Coronary artery (tissue), 2 donors: ENCODE results near the gene TTPAL.

Source experiments
- DNase-seq: peaks from one replicate; pipeline ENCODE4 v3.0.0-alpha.2; 2017; ENCODE audit warnings: low spot score
- H3K27ac ChIP-seq, 2 donors: fragments of 200-600 bp; sonication (generic); one replicate each; pipeline ENCODE4 v1.5.1; 2016 to 2019
- H3K4me3 ChIP-seq: fragments of 200-600 bp; sonication (generic); 2 replicates; pipeline ENCODE4 v1.5.1; 2016; ENCODE audit warnings: mild to moderate bottlenecking, moderate library complexity
- TF ChIP-seq, protein P1 (sequence below): fragments of 200-600 bp; sonication (generic); IDR thresholded peaks from one replicate; pipeline ENCODE4 v1.5.1; 2019; ENCODE audit warnings: antibody characterized with exemption

TTPAL gene

GRCh38 chr20:44435630-44436335 lies 39.9 kb upstream of the TTPAL start:
- TF ChIP-seq, protein P1, sequence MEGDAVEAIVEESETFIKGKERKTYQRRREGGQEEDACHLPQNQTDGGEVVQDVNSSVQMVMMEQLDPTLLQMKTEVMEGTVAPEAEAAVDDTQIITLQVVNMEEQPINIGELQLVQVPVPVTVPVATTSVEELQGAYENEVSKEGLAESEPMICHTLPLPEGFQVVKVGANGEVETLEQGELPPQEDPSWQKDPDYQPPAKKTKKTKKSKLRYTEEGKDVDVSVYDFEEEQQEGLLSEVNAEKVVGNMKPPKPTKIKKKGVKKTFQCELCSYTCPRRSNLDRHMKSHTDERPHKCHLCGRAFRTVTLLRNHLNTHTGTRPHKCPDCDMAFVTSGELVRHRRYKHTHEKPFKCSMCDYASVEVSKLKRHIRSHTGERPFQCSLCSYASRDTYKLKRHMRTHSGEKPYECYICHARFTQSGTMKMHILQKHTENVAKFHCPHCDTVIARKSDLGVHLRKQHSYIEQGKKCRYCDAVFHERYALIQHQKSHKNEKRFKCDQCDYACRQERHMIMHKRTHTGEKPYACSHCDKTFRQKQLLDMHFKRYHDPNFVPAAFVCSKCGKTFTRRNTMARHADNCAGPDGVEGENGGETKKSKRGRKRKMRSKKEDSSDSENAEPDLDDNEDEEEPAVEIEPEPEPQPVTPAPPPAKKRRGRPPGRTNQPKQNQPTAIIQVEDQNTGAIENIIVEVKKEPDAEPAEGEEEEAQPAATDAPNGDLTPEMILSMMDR = no peak
- H3K4me3 ChIP-seq = no peak overlapping the region
- no peak for DNase-seq
- H3K27ac ChIP-seq = no peak overlapping the region

- Histone ChIP-seq H3K27ac (no peak overlapping the region), H3K4me3 (no peak overlapping the region)
- TF ChIP-seq, protein P1 = no peak
- DNase-seq = no peak
Measured at GRCh38 chr20:44436393-44436792, 39.3 kb upstream of the TTPAL start.

DNA sequence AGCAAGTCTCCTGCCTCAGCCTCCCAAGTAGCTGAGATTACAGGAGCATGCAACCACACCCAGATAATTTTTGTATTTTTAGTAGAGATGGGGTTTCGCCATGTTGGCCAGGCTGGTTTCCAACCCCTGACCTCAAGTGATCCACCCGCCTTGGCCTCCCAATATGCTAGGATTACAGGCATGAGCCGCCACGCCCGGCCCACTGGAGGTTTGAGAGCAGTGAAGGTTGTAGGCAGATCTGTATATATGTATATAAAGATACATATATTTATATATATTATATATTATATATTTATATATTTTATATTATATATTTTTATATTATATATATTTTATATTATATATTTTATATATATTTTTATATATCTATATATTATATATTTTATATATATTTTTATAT lies 38.2 kb upstream of the TTPAL start:
- Histone ChIP-seq H3K27ac (no peak overlapping the region), H3K4me3 (no peak overlapping the region)
- DNase-seq = no peak
- TF ChIP-seq, protein P1 = no peak

GRCh38 chr20:44438782-44439181 lies 36.9 kb upstream of the TTPAL start:
- H3K27ac ChIP-seq = no peak overlapping the region
- DNase-seq = no peak
- TF ChIP-seq, protein P1 = no peak
- no peak overlapping the region for H3K4me3 ChIP-seq

GRCh38 chr20:44439318-44439717 lies 36.4 kb upstream of the TTPAL start:
- DNase-seq = no peak
- no peak overlapping the region for H3K4me3 ChIP-seq
- no peak overlapping the region for H3K27ac ChIP-seq
- TF ChIP-seq, protein P1 = no peak

GRCh38 chr20:44442298-44443070 lies 33.2 kb upstream of the TTPAL start:
- no peak overlapping the region for H3K4me3 ChIP-seq
- no peak overlapping the region for H3K27ac ChIP-seq
- DNase-seq = no peak
- TF ChIP-seq, protein P1 = no peak
